Liver (tissue), 9 donors: ENCODE data around the gene AMD1. TPM values are rescaled to one million over a fixed set of nuclear protein-coding genes. Genes with fewer than 3 reads are reported as not detected.

Source experiments
- DNase-seq: peaks from one replicate; pipeline ENCODE4 v3.0.0-alpha.2; 2017; ENCODE audit warnings: low spot score
- H3K27ac ChIP-seq, 2 donors: one replicate each; pipeline ENCODE4 v1.7.0; 2013; ENCODE audit warnings: inconsistent platforms in 2 of 2, low read length in 2 of 2, control low read depth in 1 of 2, low read depth in 1 of 2, mild to moderate bottlenecking in 1 of 2
- H3K27me3 ChIP-seq, 4 donors: one replicate each; pipeline versions ENCODE4 v1.6.1 to v1.7.0; 2013; ENCODE audit warnings: low read length in 3 of 4, inconsistent platforms in 1 of 4, mild to moderate bottlenecking in 1 of 4, moderate library complexity in 1 of 4; ENCODE audit not compliant: control insufficient read depth in 4 of 4, insufficient read depth in 4 of 4
- H3K36me3 ChIP-seq, 4 donors: one replicate each; pipeline versions ENCODE4 v1.6.1 to v1.7.0; 2013; ENCODE audit warnings: low read length in 3 of 4, mild to moderate bottlenecking in 3 of 4, low read depth in 1 of 4, moderate library complexity in 1 of 4; ENCODE audit not compliant: control insufficient read depth in 4 of 4, insufficient read depth in 3 of 4
- H3K4me1 ChIP-seq, 4 donors: one replicate each; pipeline versions ENCODE4 v1.6.1 to v1.7.0; 2013; ENCODE audit warnings: low read length in 3 of 4, mild to moderate bottlenecking in 3 of 4, moderate library complexity in 1 of 4; ENCODE audit not compliant: control insufficient read depth in 4 of 4, insufficient read depth in 4 of 4
- H3K4me3 ChIP-seq, 3 donors: one replicate each; pipeline versions ENCODE4 v1.6.1 to v1.7.0; 2013; ENCODE audit warnings: low read length in 3 of 3, control low read depth in 1 of 3, low read depth in 1 of 3, mild to moderate bottlenecking in 1 of 3
- H3K9ac ChIP-seq, 2 donors: one replicate each; pipeline ENCODE4 v1.7.0; 2013; ENCODE audit warnings: low read length in 2 of 2, mild to moderate bottlenecking in 2 of 2, moderate library complexity in 2 of 2, control low read depth in 1 of 2, low read depth in 1 of 2
- H3K9me3 ChIP-seq, 4 donors: one replicate each; pipeline versions ENCODE4 v1.6.1 to v1.7.0; 2013; ENCODE audit warnings: low read length in 3 of 4; ENCODE audit not compliant: control insufficient read depth in 4 of 4
- FOXA1 ChIP-seq: IDR thresholded peaks from 2 replicates; pipeline ENCODE4 v1.6.1; 2016; ENCODE audit warnings: antibody characterized with exemption
- GABPA ChIP-seq, 2 donors: IDR thresholded peaks in 1 of 2; conservative IDR thresholded peaks in 1 of 2; 2 replicates each; pipeline ENCODE4 v1.6.1; 2016; ENCODE audit warnings: antibody characterized with exemption in 2 of 2, mild to moderate bottlenecking in 1 of 2, moderate library complexity in 1 of 2
- HNF4G ChIP-seq: IDR thresholded peaks from 2 replicates; pipeline ENCODE4 v1.6.1; 2016; ENCODE audit warnings: antibody characterized with exemption
- RAD21 ChIP-seq, 2 donors: IDR thresholded peaks; 2 replicates each; pipeline ENCODE4 v1.6.1; 2016; ENCODE audit warnings: antibody characterized with exemption in 2 of 2, mild to moderate bottlenecking in 2 of 2
- SP1 ChIP-seq: IDR thresholded peaks from 2 replicates; pipeline ENCODE4 v1.6.1; 2018; ENCODE audit warnings: antibody characterized with exemption, mild to moderate bottlenecking
- TAF1 ChIP-seq: conservative IDR thresholded peaks from 2 replicates; pipeline ENCODE4 v1.6.1; 2016; ENCODE audit warnings: antibody characterized with exemption, mild to moderate bottlenecking
- WGBS: extraction: QIAGEN DNeasy Blood & Tissue Kit; methylation state at CpG from one replicate; pipeline ENCODE4 v1.1.7; 2013; 5-methylcytosine and 5-hydroxymethylcytosine counted together
- polyA plus RNA-seq, 2 donors: library from polyadenylated mRNA; stranded (reverse) in 1 of 2; unstranded in 1 of 2; fragments of 200-250 nt in 1 of 2; fragments of >200 nt in 1 of 2; fragmentation: Nextera tagmentation in 1 of 2; extraction: Ambion mirVana in 1 of 2; gene quantifications; one replicate each; pipeline versions ENCODE4 v1.2.1 to v1.2.3, GENCODE V29; 2013 to 2015
- total RNA-seq, 2 donors: library from RNA; depleted of rRNA; stranded (reverse); fragments of >200 nt; gene quantifications; one replicate each; pipeline ENCODE4 v1.2.3, GENCODE V29; 2014
- TF ChIP-seq, protein P1 (sequence below): IDR thresholded peaks from 2 replicates; pipeline ENCODE4 v1.6.1; 2016; ENCODE audit warnings: antibody characterized with exemption, mild to moderate bottlenecking
- TF ChIP-seq, protein P2 (sequence below): IDR thresholded peaks from 2 replicates; pipeline ENCODE4 v1.6.1; 2016; ENCODE audit warnings: antibody characterized with exemption
- TF ChIP-seq, protein P3 (sequence below): IDR thresholded peaks from 2 replicates; pipeline ENCODE4 v1.6.1; 2016; ENCODE audit warnings: antibody characterized with exemption
- TF ChIP-seq, protein P4 (sequence below): IDR thresholded peaks from 2 replicates; pipeline ENCODE4 v1.6.1; 2016; ENCODE audit warnings: antibody characterized with exemption
- donor health status: healthy.
- donor health status: healthy.
- donor health status: healthy.
- donor health status: healthy.
- donor health status: healthy.

The AMD1 gene
- total and polyA plus RNA-seq, 4 donors, result 14.5 to 46.4 (median 32.7) TPM

DNA sequence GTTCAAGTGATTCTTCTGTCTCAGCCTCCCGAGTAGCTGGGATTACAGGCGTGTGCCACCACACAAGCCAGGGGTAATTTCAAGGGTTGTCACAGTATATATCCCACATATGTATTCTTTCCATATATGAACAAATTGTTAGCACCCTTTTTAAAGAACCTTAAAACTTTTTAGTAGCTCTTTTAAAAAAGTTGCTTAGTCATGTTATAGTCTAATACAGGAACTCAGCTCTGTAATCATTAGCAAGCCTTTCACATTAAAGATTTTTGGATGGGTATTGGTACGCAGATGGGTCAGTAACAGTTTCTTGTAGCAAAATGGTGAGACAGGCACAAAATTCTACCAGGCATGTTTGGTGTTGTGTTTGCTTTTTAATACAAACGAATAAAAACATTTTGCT lies 10.9 kb downstream of the AMD1 start (continued):
- TF ChIP-seq, protein P1, sequence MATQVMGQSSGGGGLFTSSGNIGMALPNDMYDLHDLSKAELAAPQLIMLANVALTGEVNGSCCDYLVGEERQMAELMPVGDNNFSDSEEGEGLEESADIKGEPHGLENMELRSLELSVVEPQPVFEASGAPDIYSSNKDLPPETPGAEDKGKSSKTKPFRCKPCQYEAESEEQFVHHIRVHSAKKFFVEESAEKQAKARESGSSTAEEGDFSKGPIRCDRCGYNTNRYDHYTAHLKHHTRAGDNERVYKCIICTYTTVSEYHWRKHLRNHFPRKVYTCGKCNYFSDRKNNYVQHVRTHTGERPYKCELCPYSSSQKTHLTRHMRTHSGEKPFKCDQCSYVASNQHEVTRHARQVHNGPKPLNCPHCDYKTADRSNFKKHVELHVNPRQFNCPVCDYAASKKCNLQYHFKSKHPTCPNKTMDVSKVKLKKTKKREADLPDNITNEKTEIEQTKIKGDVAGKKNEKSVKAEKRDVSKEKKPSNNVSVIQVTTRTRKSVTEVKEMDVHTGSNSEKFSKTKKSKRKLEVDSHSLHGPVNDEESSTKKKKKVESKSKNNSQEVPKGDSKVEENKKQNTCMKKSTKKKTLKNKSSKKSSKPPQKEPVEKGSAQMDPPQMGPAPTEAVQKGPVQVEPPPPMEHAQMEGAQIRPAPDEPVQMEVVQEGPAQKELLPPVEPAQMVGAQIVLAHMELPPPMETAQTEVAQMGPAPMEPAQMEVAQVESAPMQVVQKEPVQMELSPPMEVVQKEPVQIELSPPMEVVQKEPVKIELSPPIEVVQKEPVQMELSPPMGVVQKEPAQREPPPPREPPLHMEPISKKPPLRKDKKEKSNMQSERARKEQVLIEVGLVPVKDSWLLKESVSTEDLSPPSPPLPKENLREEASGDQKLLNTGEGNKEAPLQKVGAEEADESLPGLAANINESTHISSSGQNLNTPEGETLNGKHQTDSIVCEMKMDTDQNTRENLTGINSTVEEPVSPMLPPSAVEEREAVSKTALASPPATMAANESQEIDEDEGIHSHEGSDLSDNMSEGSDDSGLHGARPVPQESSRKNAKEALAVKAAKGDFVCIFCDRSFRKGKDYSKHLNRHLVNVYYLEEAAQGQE, result no peak
- TF ChIP-seq, protein P2, sequence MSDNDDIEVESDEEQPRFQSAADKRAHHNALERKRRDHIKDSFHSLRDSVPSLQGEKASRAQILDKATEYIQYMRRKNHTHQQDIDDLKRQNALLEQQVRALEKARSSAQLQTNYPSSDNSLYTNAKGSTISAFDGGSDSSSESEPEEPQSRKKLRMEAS, result no peak

DNA sequence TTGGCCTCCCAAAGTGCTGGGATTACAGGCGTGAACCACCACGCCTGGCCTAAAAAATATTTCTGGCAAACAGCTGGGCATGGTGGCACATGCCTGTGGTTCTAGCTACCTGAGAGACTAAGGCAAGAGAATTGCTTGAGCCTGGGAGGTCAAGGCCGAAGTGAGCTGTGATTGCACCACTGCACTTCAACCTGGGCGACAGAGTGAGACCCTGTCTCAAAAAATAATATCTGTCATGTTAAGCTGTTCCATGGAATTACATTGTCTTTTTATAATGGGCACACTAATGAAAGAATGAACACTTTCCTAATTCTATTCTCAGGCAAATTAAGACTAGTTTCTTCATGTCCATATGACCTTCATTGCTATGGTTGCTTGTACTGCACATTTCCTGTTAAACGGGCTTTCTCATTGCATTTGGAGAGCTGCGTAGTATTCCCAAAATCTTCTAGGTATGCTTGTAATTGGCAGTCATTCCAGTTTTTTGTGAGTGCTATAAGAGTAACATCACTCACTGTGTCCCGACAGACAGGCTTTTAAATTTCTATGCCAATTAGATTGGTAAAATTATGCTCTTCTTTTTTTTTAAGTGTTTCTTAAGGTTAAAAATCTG lies 12.1 kb downstream of the AMD1 start:
- H3K9me3 ChIP-seq, result no peaks in the 10 kb centered on the region
- peaks cover 7 to 15% (median 8%) of the 10 kb centered on the region in 4 donors for H3K4me1 ChIP-seq
- peaks cover 0 to 16% (median 6%) of the 10 kb centered on the region in 4 donors for H3K36me3 ChIP-seq
- H3K4me3 ChIP-seq, result no peak overlapping the region
- H3K27ac ChIP-seq, result no peak overlapping the region
- H3K9ac ChIP-seq, result no peak overlapping the region
- TF ChIP-seq RAD21 (IDR thresholded peaks at IDR 0.05) (no peak), TAF1 (no peak), FOXA1 (no peak), SP1 (no peak), GABPA (IDR thresholded peaks at IDR 0.05 in 1 of 2, conservative IDR thresholded peaks at IDR 0.05 in 1 of 2) (no peak), HNF4G (no peak)
- TF ChIP-seq, protein P1, result no peak
- TF ChIP-seq, protein P3, sequence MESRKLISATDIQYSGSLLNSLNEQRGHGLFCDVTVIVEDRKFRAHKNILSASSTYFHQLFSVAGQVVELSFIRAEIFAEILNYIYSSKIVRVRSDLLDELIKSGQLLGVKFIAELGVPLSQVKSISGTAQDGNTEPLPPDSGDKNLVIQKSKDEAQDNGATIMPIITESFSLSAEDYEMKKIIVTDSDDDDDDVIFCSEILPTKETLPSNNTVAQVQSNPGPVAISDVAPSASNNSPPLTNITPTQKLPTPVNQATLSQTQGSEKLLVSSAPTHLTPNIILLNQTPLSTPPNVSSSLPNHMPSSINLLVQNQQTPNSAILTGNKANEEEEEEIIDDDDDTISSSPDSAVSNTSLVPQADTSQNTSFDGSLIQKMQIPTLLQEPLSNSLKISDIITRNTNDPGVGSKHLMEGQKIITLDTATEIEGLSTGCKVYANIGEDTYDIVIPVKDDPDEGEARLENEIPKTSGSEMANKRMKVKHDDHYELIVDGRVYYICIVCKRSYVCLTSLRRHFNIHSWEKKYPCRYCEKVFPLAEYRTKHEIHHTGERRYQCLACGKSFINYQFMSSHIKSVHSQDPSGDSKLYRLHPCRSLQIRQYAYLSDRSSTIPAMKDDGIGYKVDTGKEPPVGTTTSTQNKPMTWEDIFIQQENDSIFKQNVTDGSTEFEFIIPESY, result no peak
- TF ChIP-seq, protein P4, sequence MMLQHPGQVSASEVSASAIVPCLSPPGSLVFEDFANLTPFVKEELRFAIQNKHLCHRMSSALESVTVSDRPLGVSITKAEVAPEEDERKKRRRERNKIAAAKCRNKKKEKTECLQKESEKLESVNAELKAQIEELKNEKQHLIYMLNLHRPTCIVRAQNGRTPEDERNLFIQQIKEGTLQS, result no peak
- no peaks in the 10 kb centered on the region for H3K27me3 ChIP-seq
- DNase-seq, result no peak
- WGBS, result 91% methylated on average over 7 of the region's 7 CpGs
